GM12801 (cell line): Measurements from ENCODE around the gene MTCL1.

ENCODE experiments used
- TF ChIP-seq, protein P1 (sequence below): IDR thresholded peaks from one replicate; pipeline ENCODE4 v1.5.1; 2011; ENCODE audit warnings: control low read depth; ENCODE audit not compliant: insufficient read length; ENCODE audit errors: extremely low read depth

MTCL1 gene

DNA sequence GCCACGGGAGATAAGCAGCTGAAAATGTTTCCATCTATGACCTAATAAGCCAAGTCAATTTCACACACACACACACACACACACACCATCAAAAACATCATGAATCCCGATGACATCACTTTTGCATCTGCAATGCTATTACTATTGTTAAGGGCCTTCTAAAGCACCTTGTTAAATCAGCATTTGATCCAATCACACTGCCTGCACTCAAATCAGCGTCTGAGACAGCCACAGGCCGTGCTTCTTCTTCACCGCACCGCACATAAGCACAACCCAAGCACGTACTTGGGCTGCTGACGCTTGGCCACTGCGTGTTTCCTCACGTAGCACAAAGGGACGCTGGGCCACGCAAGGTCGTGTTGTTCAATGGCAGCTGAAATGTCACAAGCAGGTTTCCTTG lies 15.8 kb upstream of the MTCL1 start:
- TF ChIP-seq, protein P1, sequence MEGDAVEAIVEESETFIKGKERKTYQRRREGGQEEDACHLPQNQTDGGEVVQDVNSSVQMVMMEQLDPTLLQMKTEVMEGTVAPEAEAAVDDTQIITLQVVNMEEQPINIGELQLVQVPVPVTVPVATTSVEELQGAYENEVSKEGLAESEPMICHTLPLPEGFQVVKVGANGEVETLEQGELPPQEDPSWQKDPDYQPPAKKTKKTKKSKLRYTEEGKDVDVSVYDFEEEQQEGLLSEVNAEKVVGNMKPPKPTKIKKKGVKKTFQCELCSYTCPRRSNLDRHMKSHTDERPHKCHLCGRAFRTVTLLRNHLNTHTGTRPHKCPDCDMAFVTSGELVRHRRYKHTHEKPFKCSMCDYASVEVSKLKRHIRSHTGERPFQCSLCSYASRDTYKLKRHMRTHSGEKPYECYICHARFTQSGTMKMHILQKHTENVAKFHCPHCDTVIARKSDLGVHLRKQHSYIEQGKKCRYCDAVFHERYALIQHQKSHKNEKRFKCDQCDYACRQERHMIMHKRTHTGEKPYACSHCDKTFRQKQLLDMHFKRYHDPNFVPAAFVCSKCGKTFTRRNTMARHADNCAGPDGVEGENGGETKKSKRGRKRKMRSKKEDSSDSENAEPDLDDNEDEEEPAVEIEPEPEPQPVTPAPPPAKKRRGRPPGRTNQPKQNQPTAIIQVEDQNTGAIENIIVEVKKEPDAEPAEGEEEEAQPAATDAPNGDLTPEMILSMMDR, result no peak

DNA sequence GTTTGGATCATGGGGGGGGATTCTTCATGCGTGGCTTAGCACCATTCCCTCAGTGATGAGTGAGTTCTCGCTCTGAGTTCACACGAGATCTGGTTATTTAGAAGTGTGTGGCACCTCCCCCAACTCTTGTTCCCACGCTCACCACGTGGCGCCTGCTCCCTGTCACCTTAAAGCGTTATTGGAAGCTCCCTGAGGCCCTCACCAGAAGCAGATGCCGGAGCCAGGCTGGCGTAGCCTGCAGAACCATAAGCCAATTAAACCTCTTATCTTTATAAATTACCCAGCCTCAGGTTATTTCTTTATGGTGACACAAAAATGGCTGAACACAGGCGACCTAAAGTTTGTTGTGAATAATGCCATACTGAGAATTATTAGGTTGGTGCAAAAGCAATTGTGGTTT lies 10.5 kb upstream of the MTCL1 start:
- TF ChIP-seq, protein P1, result no peak

DNA sequence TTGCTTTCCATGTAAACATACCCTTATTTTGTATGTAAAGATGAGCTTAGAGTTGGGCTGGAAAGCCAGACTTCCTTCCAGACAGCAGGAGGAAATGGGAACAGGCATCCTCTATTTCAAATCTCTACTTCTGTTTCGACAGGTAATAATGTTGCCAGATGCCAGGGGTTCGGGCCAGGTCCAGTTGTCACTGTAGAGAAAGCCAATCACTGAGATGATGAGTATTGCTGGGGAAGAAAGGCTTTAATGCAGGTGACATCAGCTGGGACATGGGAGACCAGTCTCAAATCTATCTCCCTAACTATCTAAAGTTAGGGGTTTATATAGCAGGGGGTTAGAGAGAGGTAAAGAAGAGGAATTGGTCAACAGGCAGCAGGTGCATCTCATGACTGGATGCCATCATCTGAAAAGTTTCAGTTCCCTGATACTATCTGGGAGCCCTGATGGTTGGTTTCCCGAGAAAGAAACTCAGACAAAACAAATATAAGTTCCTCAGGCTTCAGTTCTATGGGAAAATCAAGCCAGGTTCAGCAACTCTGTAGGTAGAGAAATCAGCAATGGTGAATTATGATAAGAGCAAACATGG lies 9.3 kb upstream of the MTCL1 start:
- TF ChIP-seq, protein P1, result no peak

- TF ChIP-seq, protein P1, result no peak
Observed at GRCh38 chr18:8696749-8697211, 8.6 kb upstream of the MTCL1 start.

DNA sequence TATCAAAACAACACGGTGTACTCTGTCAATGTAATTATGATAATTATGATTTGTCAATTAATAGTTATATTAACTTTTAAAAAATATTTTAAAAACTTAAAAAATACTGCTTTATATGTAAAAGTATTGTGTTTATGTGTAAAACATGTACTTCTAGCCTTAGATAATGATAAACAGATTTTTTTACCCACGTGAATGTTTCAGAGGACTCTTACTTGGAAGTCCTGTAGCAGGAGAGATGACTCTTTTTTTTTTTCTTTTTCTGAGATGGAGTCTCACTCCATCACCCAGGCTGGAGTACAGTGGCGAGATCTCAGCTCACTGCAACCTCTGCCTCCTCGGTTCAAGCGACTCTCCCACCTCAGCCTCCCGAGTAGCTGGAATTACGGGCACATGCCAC lies 6.2 kb upstream of the MTCL1 start:
- TF ChIP-seq, protein P1, result no peak

DNA sequence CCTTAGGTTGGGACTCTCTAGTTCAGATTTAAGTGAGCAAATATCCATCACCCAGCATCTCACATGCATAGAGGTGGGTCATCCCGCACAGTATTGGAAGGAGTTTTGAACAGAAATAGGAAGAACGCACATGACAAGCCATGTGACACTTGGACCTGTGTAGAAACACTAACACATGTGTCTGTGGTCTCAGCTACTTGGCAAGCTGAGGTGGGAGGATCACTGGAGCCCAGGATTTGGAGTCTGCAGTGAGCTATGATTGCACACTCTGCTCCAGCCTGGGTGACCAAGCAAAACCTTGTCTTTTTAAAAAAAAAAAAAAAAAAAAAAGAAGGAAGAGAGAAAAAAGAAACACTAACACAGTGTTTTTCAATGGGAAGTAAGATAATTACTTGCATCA lies 5.4 kb upstream of the MTCL1 start:
- TF ChIP-seq, protein P1, result no peak

GRCh38 chr18:8701546-8702118 lies 3.7 kb upstream of the MTCL1 start:
- TF ChIP-seq, protein P1, result no peak
